NT2/D1 (cell line): ENCODE results near the gene NPAS3.

ENCODE experiments used
- SUZ12 ChIP-seq: IDR thresholded peaks from 2 replicates; pipeline ENCODE4 v1.6.1; 2011; ENCODE audit not compliant: insufficient read length, insufficient read depth; ENCODE audit errors: extremely low read depth
- YY1 ChIP-seq: IDR thresholded peaks from 2 replicates; pipeline ENCODE4 v1.6.1; 2011; ENCODE audit not compliant: insufficient read length, insufficient read depth
- ZNF274 ChIP-seq: IDR thresholded peaks from 2 replicates; pipeline ENCODE4 v1.6.1; 2011; ENCODE audit warnings: mild to moderate bottlenecking, low read depth, low read length

DNA sequence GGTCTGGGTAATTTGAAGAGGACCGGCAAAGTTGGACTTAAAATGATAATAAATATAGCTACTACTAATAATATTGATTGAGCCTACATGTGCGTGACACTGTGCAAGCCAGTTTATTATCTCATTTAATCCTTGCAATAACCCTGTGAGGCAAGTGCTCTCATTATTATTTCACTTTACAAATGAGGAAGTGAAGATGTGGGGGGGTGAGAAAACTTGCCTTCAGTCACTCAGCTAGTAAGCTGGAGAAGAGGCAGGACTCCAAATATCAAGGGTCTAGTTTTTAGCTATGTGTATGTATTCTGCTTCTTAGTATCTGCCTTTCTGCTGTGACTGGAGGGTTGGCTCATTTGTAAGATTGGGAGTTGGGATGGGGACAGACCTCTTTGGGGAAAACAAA is 39.2 kb downstream of the NPAS3 start:
- TF ChIP-seq YY1 (no peak), SUZ12 (no peak), ZNF274 (no peak)
